B cell (primary cell): ENCODE results near the gene QSOX1. TPM values are rescaled to one million over a fixed set of nuclear protein-coding genes. Genes with fewer than 3 reads are reported as not detected.

Source experiments
- ATAC-seq: fragments of 200-7000 bp; cut with Tn5 transposase; one replicate; pipeline ENCODE4 v1.10.0; 2021; ENCODE audit warnings: low read depth, mild to moderate bottlenecking, moderate number of reproducible peaks, moderate library complexity
- CTCF ChIA-PET: fragments of 350-600 bp; sonication (Branson Sonifier 250); formaldehyde crosslinking; loops from one replicate; lab custom pipeline; 2021; ENCODE audit warnings: antibody characterized with exemption, inconsistent platforms; lab: Charles Lee
- POLR2A ChIA-PET: fragments of 350-600 bp; sonication (Branson Sonifier 250); formaldehyde crosslinking; loops from one replicate; lab custom pipeline; 2021; ENCODE audit warnings: antibody characterized with exemption; lab: Charles Lee
- DNase-seq: peaks from one replicate; pipeline ENCODE4 v3.0.0; 2013
- H2AFZ ChIP-seq: 2 replicates; pipeline ENCODE4 v1.6.1; 2012; ENCODE audit warnings: mild to moderate bottlenecking, low read depth, low read length; ENCODE audit not compliant: insufficient read depth, poor library complexity, severe bottlenecking
- H3K27ac ChIP-seq, 2 donors: 1 replicate in 1 of 2; 2 replicates in 1 of 2; pipeline ENCODE4 v1.5.1; 2012 to 2013; ENCODE audit warnings: low read length in 2 of 2, mild to moderate bottlenecking in 2 of 2, moderate library complexity in 1 of 2
- H3K27me3 ChIP-seq, 4 experiments: fragments of 200-600 bp in 1 of 4; sonication (generic) in 1 of 4; replicated peaks in 1 of 4; 1 replicate in 2 of 4; 2 replicates in 2 of 4; pipeline versions ENCODE4 v1.6.1 to v1.7.0; 2013 to 2016; ENCODE audit warnings: low read length in 3 of 4, mild to moderate bottlenecking in 2 of 4, mixed read lengths in 1 of 4, moderate library complexity in 1 of 4; ENCODE audit not compliant: insufficient read depth in 4 of 4, control insufficient read depth in 3 of 4; ENCODE audit errors: control extremely low read depth in 1 of 4
- H3K36me3 ChIP-seq, 2 experiments: replicated peaks in 1 of 2; 1 replicate in 1 of 2; 2 replicates in 1 of 2; pipeline versions ENCODE4 v1.6.1 to v1.7.1; 2013; ENCODE audit warnings: low read length in 1 of 2; ENCODE audit not compliant: insufficient read depth in 2 of 2, control insufficient read depth in 1 of 2; ENCODE audit errors: control extremely low read depth in 1 of 2, extremely low read depth in 1 of 2
- H3K4me1 ChIP-seq, 2 donors: fragments of 200-600 bp in 1 of 2; sonication (generic) in 1 of 2; 1 replicate in 1 of 2; 2 replicates in 1 of 2; pipeline versions ENCODE4 v1.5.1 to v1.6.1; 2013 to 2017; ENCODE audit warnings: low read length in 2 of 2; ENCODE audit not compliant: control insufficient read depth in 2 of 2, insufficient read depth in 2 of 2
- H3K4me2 ChIP-seq: replicated peaks from 2 replicates; pipeline ENCODE3; 2012; ENCODE audit warnings: mild to moderate bottlenecking, low read depth, low read length; ENCODE audit not compliant: poor library complexity, severe bottlenecking
- H3K4me3 ChIP-seq, 5 experiments: fragments of 200-600 bp in 1 of 5; sonication (generic) in 1 of 5; 1 replicate in 3 of 5; 2 replicates in 2 of 5; pipeline versions ENCODE4 v1.5.1 to v1.7.0; 2011 to 2016; ENCODE audit warnings: low read length in 4 of 5, mild to moderate bottlenecking in 4 of 5, low read depth in 2 of 5, control low read depth in 1 of 5, moderate library complexity in 1 of 5; ENCODE audit not compliant: insufficient read depth in 1 of 5; ENCODE audit errors: control extremely low read depth in 1 of 5, extremely low read depth in 1 of 5
- H3K79me2 ChIP-seq: fragments of 200-600 bp; sonication (generic); one replicate; pipeline ENCODE4 v1.6.0; 2016; ENCODE audit warnings: low read length; ENCODE audit not compliant: control insufficient read depth, insufficient read depth
- H3K9ac ChIP-seq: fragments of 200-600 bp; sonication (generic); 2 replicates; pipeline ENCODE4 v1.6.1; 2017; ENCODE audit warnings: mild to moderate bottlenecking, low read length, moderate library complexity
- H3K9me3 ChIP-seq, 3 donors: one replicate each; pipeline versions ENCODE4 v1.6.1 to v1.7.1; 2013; ENCODE audit warnings: low read length in 2 of 3; ENCODE audit not compliant: control insufficient read depth in 2 of 3, insufficient read depth in 1 of 3; ENCODE audit errors: control extremely low read depth in 1 of 3
- H4K20me1 ChIP-seq: 2 replicates; pipeline ENCODE4 v1.6.0; 2012; ENCODE audit warnings: mild to moderate bottlenecking, low read length; ENCODE audit not compliant: insufficient read depth, control insufficient read depth, poor library complexity, severe bottlenecking
- H3K27ac Mint-ChIP-seq: one replicate; pipeline ENCODE4 v1.8.0; 2021; ENCODE audit warnings: mixed read lengths
- H3K27me3 Mint-ChIP-seq: one replicate; pipeline ENCODE4 v1.8.0; 2021; ENCODE audit warnings: mixed read lengths
- H3K4me1 Mint-ChIP-seq: one replicate; pipeline ENCODE4 v1.8.0; 2021; ENCODE audit warnings: mixed read lengths
- H3K4me3 Mint-ChIP-seq: one replicate; pipeline ENCODE4 v1.8.0; 2021; ENCODE audit warnings: mixed read lengths
- H3K9me3 Mint-ChIP-seq: one replicate; pipeline ENCODE4 v1.8.0; 2022; ENCODE audit warnings: mixed read lengths; ENCODE audit not compliant: insufficient read depth
- EZH2 ChIP-seq: IDR thresholded peaks from 2 replicates; pipeline ENCODE4 v1.6.1; 2012; ENCODE audit warnings: borderline replicate concordance, low read depth, mild to moderate bottlenecking, moderate library complexity, low read length; ENCODE audit not compliant: insufficient read depth, poor library complexity, severe bottlenecking
- WGBS: methylation state at CpG from one replicate; pipeline ENCODE4 v1.1.5; 2013; ENCODE audit warnings: missing lambda C conversion rate; ENCODE audit not compliant: insufficient coverage; 5-methylcytosine and 5-hydroxymethylcytosine counted together
- intact Hi-C: fragments of 100-400 bp; cut with micrococcal nuclease; formaldehyde crosslinking; loops from one replicate; pipeline ENCODE4 v1.10.0; 2022
- polyA plus RNA-seq: library from polyadenylated mRNA; depleted of rRNA; stranded (reverse); fragments of >200 nt; gene quantifications from 2 replicates; pipeline ENCODE4 v1.2.3, GENCODE V29; 2012
- total RNA-seq, 2 donors: library from RNA; stranded (reverse); fragments of 120-200 nt in 1 of 2; gene quantifications; 1 replicate in 1 of 2; 2 replicates in 1 of 2; pipeline versions ENCODE4 v1.2.3 to v1.2.4, GENCODE V29; 2013 to 2022
- TF ChIP-seq, protein P1 (sequence below): fragments of 200-600 bp; IDR thresholded peaks from one replicate; pipeline ENCODE4 v1.8.0; 2022; ENCODE audit warnings: antibody characterized with exemption, mild to moderate bottlenecking

Gene QSOX1
- total and polyA plus RNA-seq, 2 donors (not counting 1 experiment from before 2014, with no cell fraction given), result 11.4 to 20.6 TPM

GRCh38 chr1:180238675-180239074 lies 84.0 kb downstream of the QSOX1 start:
- peaks cover 0 to 71% (median 67%) of the 10 kb centered on the region in 4 experiments for H3K27me3 ChIP-seq
- DNase-seq (no peak), ATAC-seq (no peak)
- intact Hi-C loops, result no loop called here
- Mint-ChIP-seq H3K4me3 (no peak overlapping the region), H3K27me3 (peaks cover 82% of the 10 kb centered on the region), H3K4me1 (peaks cover 25% of the 10 kb centered on the region), H3K9me3 (no peaks in the 10 kb centered on the region), H3K27ac (no peak overlapping the region)
- no peak overlapping the region for H3K9ac ChIP-seq
- H3K79me2 ChIP-seq, result no peaks in the 10 kb centered on the region
- ChIA-PET CTCF (no interaction called here), POLR2A (no interaction called here)
- no peak overlapping the region for H3K4me3 ChIP-seq
- no peak overlapping the region for H3K4me2 ChIP-seq
- peaks cover 0 to 22% (median 0%) of the 10 kb centered on the region in 3 donors for H3K9me3 ChIP-seq
- H3K4me1 ChIP-seq, result peaks cover 22 to 31% of the 10 kb centered on the region in 2 donors
- H2AFZ ChIP-seq, result no peak overlapping the region
- H3K36me3 ChIP-seq, result no peaks in the 10 kb centered on the region
- H3K27ac ChIP-seq, result no peak overlapping the region
- TF ChIP-seq, protein P1, sequence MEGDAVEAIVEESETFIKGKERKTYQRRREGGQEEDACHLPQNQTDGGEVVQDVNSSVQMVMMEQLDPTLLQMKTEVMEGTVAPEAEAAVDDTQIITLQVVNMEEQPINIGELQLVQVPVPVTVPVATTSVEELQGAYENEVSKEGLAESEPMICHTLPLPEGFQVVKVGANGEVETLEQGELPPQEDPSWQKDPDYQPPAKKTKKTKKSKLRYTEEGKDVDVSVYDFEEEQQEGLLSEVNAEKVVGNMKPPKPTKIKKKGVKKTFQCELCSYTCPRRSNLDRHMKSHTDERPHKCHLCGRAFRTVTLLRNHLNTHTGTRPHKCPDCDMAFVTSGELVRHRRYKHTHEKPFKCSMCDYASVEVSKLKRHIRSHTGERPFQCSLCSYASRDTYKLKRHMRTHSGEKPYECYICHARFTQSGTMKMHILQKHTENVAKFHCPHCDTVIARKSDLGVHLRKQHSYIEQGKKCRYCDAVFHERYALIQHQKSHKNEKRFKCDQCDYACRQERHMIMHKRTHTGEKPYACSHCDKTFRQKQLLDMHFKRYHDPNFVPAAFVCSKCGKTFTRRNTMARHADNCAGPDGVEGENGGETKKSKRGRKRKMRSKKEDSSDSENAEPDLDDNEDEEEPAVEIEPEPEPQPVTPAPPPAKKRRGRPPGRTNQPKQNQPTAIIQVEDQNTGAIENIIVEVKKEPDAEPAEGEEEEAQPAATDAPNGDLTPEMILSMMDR, result no peak
- TF ChIP-seq EZH2, result no peak
- 12% methylated on average over 4 of the region's 7 CpGs for WGBS
- no peaks in the 10 kb centered on the region for H4K20me1 ChIP-seq

GRCh38 chr1:180239145-180240096 lies 84.8 kb downstream of the QSOX1 start:
- ATAC-seq, result no peak
- CTCF ChIA-PET, result no interaction called here
- DNase-seq, result no peak
- TF ChIP-seq EZH2, result no peak
- TF ChIP-seq, protein P1, result no peak
- Mint-ChIP-seq H3K27me3 (peaks cover 81% of the 10 kb centered on the region), H3K9me3 (no peaks in the 10 kb centered on the region), H3K27ac (no peak overlapping the region), H3K4me3 (no peak overlapping the region), H3K4me1 (peaks cover 18% of the 10 kb centered on the region)
- no peak overlapping the region for H3K27ac ChIP-seq
- H3K9me3 ChIP-seq, result peaks cover 0 to 16% (median 0%) of the 10 kb centered on the region in 3 donors
- H2AFZ ChIP-seq, result no peak overlapping the region
- H3K4me2 ChIP-seq, result no peak overlapping the region
- intact Hi-C loops, result no loop called here
- POLR2A ChIA-PET, result no interaction called here
- H4K20me1 ChIP-seq, result no peaks in the 10 kb centered on the region
- peaks cover 16 to 26% of the 10 kb centered on the region in 2 donors for H3K4me1 ChIP-seq
- H3K36me3 ChIP-seq, result no peaks in the 10 kb centered on the region
- 14% methylated on average over 4 of the region's 10 CpGs for WGBS
- peaks cover 0 to 70% (median 64%) of the 10 kb centered on the region in 4 experiments for H3K27me3 ChIP-seq
- no peak overlapping the region for H3K4me3 ChIP-seq
- H3K9ac ChIP-seq, result no peak overlapping the region
- H3K79me2 ChIP-seq, result no peaks in the 10 kb centered on the region
